Liver (tissue), 3 donors: ENCODE results near the gene GFRA1.

Experiments
- CTCF ChIP-seq: fragments of 150-350 bp; IDR thresholded peaks from 2 replicates; pipeline ENCODE4 v1.5.1; 2017; ENCODE audit warnings: improper control_type of control experiment, low read depth, low read length; ENCODE audit not compliant: missing input control
- EGR1 ChIP-seq, 2 donors: IDR thresholded peaks; 2 replicates each; pipeline ENCODE4 v1.6.1; 2016 to 2018; ENCODE audit warnings: antibody characterized with exemption in 2 of 2, low read depth in 2 of 2
- RAD21 ChIP-seq, 2 donors: IDR thresholded peaks; 2 replicates each; pipeline ENCODE4 v1.6.1; 2016; ENCODE audit warnings: antibody characterized with exemption in 2 of 2, mild to moderate bottlenecking in 2 of 2
- REST ChIP-seq: IDR thresholded peaks from 2 replicates; pipeline ENCODE4 v1.6.1; 2016; ENCODE audit warnings: antibody characterized with exemption, mild to moderate bottlenecking
- SP1 ChIP-seq: IDR thresholded peaks from 2 replicates; pipeline ENCODE4 v1.6.1; 2018; ENCODE audit warnings: antibody characterized with exemption, mild to moderate bottlenecking
- ZBTB33 ChIP-seq: IDR thresholded peaks from 2 replicates; pipeline ENCODE4 v1.6.1; 2016; ENCODE audit warnings: antibody characterized with exemption
- donor health status: healthy.
- donor health status: healthy.

GRCh38 chr10:116049974-116050304 lies 223.1 kb downstream of the GFRA1 start:
- no peak for TF ChIP-seq RAD21 (IDR thresholded peaks at IDR 0.05)
- TF ChIP-seq CTCF = no peak
- no peak for TF ChIP-seq EGR1 (IDR thresholded peaks at IDR 0.05; ENCODE audit: low read depth in 2 of 2)
- TF ChIP-seq SP1 = no peak
- no peak for TF ChIP-seq REST
- no peak for TF ChIP-seq ZBTB33
